Gastrocnemius medialis (tissue), 4 donors: ENCODE results near the gene CREBL2.

ENCODE experiments used
- POLR2A ChIP-seq, 2 donors: fragments of 450-650 bp; IDR thresholded peaks; one replicate each; pipeline ENCODE4 v1.6.1; 2017; ENCODE audit warnings: antibody characterized with exemption in 2 of 2, mild to moderate bottlenecking in 2 of 2, moderate library complexity in 2 of 2
- TF ChIP-seq, protein P1 (sequence below), 5 experiments: fragments of 450-650 bp in 3 of 5; fragments of 200-600 bp in 2 of 5; sonication (generic) in 2 of 5; IDR thresholded peaks in 4 of 5; conservative IDR thresholded peaks in 1 of 5; 1 replicate in 4 of 5; 2 replicates in 1 of 5; pipeline ENCODE4 v1.5.1; 2016 to 2019; ENCODE audit warnings: antibody characterized with exemption in 5 of 5, mild to moderate bottlenecking in 3 of 5, moderate library complexity in 3 of 5

DNA sequence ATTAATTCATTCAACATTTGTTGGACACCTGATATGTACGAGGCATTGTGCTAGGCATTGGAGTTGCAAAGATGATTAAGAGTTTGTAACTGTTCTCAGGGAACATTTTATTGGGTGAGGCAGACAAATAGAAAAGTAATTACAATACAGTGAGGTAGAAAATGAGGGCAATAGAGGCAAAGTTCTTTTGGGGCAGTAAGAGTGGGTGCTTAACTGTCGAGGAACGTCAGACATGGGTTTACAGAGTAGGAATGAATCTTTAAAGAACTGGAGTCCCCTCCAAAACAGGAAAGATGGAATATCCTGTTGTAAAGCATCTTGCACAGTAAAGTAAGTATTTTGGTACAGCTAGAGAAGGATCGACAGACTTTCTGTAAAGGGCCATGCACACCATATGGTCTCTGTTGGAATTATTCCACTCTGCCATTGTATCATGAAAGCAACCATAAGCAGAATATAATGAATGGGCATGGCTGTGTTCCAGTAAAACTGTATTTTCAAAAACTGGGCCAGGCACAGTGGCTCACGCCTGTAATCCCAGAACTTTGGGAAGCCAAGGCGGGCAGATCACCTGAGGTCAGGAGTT lies 9.1 kb downstream of the CREBL2 start:
- TF ChIP-seq, protein P1, sequence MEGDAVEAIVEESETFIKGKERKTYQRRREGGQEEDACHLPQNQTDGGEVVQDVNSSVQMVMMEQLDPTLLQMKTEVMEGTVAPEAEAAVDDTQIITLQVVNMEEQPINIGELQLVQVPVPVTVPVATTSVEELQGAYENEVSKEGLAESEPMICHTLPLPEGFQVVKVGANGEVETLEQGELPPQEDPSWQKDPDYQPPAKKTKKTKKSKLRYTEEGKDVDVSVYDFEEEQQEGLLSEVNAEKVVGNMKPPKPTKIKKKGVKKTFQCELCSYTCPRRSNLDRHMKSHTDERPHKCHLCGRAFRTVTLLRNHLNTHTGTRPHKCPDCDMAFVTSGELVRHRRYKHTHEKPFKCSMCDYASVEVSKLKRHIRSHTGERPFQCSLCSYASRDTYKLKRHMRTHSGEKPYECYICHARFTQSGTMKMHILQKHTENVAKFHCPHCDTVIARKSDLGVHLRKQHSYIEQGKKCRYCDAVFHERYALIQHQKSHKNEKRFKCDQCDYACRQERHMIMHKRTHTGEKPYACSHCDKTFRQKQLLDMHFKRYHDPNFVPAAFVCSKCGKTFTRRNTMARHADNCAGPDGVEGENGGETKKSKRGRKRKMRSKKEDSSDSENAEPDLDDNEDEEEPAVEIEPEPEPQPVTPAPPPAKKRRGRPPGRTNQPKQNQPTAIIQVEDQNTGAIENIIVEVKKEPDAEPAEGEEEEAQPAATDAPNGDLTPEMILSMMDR (IDR thresholded peaks at IDR 0.05 in 4 of 5, conservative IDR thresholded peaks at IDR 0.05 in 1 of 5), result no peak
- TF ChIP-seq POLR2A (IDR thresholded peaks at IDR 0.05), result no peak
